ENCODE data around the gene CBX6.

GRCh38 chr22:38828616-38829205 lies 43.3 kb downstream of the CBX6 start:
- TF ChIP-seq POLR2A (IDR thresholded peaks at IDR 0.05): no peak
- TF ChIP-seq CTCF (IDR thresholded peaks at IDR 0.05): no peak
